Thymus (tissue), 11 donors: Measurements from ENCODE around the gene TNNT1. TPM values are rescaled to one million over a fixed set of nuclear protein-coding genes. Genes with fewer than 3 reads are reported as not detected.
"Not testable (repeated sequence)": the region's sequence is repeated elsewhere in the genome, so short reads cannot be mapped to it uniquely, and the experiment has no call there.

Source experiments
- DNase-seq, 9 donors: peaks; one replicate each; pipeline ENCODE4 v3.0.0-alpha.2; 2013; ENCODE audit warnings: low spot score in 9 of 9, low read depth in 6 of 9, missing footprints in 1 of 9
- H3K27ac ChIP-seq, 2 donors: one replicate each; pipeline ENCODE4 v1.5.1; 2013; ENCODE audit warnings: control low read depth in 1 of 2, low read depth in 1 of 2, low read length in 1 of 2, mild to moderate bottlenecking in 1 of 2, moderate library complexity in 1 of 2
- H3K27me3 ChIP-seq, 2 donors: one replicate each; pipeline ENCODE4 v1.5.1; 2013; ENCODE audit warnings: low read length in 1 of 2; ENCODE audit not compliant: control insufficient read depth in 2 of 2, insufficient read depth in 1 of 2
- H3K36me3 ChIP-seq, 2 donors: one replicate each; pipeline ENCODE4 v1.5.1; 2013; ENCODE audit warnings: low read length in 1 of 2, mild to moderate bottlenecking in 1 of 2, moderate library complexity in 1 of 2; ENCODE audit not compliant: control insufficient read depth in 2 of 2, insufficient read depth in 2 of 2
- H3K4me1 ChIP-seq, 2 donors: one replicate each; pipeline ENCODE4 v1.5.1; 2013; ENCODE audit warnings: low read length in 2 of 2; ENCODE audit not compliant: control insufficient read depth in 2 of 2, insufficient read depth in 2 of 2
- H3K4me3 ChIP-seq, 2 donors: one replicate each; pipeline ENCODE4 v1.5.1; 2013; ENCODE audit warnings: low read length in 2 of 2, control low read depth in 1 of 2, mild to moderate bottlenecking in 1 of 2
- H3K9me3 ChIP-seq, 2 donors: one replicate each; pipeline ENCODE4 v1.5.1; 2013; ENCODE audit warnings: low read length in 1 of 2, mild to moderate bottlenecking in 1 of 2; ENCODE audit not compliant: control insufficient read depth in 2 of 2, insufficient read depth in 1 of 2
- WGBS: extraction: QIAGEN DNeasy Blood & Tissue Kit; methylation state at CpG from one replicate; pipeline ENCODE4 v1.1.7; 2013; 5-methylcytosine and 5-hydroxymethylcytosine counted together
- polyA plus RNA-seq: library from polyadenylated mRNA; stranded (reverse); fragments of 200-250 nt; gene quantifications from one replicate; pipeline ENCODE4 v1.2.3, GENCODE V29; 2013
- total RNA-seq: library from RNA; stranded (reverse); fragments of 120-200 nt; gene quantifications from one replicate; pipeline ENCODE4 v1.2.4, GENCODE V29; 2013
- donor health status: healthy.

The TNNT1 gene
- total and polyA plus RNA-seq, 2 donors, result 4.3 to 11.9 TPM

DNA sequence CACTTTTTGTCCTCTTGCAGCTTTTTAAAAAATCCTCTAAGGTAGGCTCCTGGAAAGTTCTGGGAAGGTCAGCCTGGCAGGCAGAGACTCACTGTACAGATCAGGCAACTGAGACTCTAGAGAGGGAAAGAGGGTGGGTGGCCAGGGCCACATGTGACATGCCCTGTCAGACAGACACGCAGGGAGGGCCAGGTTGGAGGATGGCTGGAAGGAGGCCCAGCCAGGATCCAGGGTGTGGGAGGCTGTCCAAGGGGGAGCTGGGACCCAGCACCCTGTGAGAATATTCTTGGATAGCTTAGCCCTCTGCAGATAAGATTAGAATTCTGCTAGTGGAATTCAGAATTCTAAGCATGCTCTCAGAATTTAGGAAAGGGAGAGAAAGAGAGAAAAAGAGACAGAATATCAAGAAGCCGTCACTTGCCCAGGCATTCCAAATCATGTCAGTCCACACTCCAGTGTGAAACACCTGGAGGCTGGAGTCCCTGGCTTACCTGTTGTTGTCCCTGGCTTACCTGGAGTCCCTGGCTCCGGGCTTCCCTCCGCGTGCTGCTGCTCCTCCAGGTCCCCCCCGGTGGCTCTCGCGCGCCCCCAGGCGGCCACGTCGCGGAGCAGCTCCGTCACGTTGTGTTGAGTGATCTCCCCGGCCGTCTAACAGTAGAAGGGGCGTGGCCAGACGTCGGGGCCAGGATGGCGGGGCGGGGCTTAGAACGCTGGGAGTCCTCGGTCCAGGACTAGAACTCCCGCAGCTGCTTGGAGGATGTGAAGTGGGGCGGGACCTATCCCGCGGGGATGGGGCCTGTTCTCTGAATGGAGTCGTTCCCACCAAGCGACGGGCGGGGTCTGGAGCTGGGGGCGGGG is 11.4 kb upstream of the TNNT1 start:
- DNase-seq, result peak in 7 of 9 donors; percentile 56 to 86 (median 80)
- Histone ChIP-seq H3K27ac (no peak overlapping the region), H3K36me3 (no peaks in the 10 kb centered on the region), H3K4me1 (peaks cover 0 to 8% of the 10 kb centered on the region in 2 donors), H3K4me3 (no peak overlapping the region), H3K27me3 (peaks cover 36 to 72% of the 10 kb centered on the region in 2 donors), H3K9me3 (peaks cover 3 to 5% of the 10 kb centered on the region in 2 donors)
- 5% methylated on average over 33 of the region's 33 CpGs for WGBS

DNA sequence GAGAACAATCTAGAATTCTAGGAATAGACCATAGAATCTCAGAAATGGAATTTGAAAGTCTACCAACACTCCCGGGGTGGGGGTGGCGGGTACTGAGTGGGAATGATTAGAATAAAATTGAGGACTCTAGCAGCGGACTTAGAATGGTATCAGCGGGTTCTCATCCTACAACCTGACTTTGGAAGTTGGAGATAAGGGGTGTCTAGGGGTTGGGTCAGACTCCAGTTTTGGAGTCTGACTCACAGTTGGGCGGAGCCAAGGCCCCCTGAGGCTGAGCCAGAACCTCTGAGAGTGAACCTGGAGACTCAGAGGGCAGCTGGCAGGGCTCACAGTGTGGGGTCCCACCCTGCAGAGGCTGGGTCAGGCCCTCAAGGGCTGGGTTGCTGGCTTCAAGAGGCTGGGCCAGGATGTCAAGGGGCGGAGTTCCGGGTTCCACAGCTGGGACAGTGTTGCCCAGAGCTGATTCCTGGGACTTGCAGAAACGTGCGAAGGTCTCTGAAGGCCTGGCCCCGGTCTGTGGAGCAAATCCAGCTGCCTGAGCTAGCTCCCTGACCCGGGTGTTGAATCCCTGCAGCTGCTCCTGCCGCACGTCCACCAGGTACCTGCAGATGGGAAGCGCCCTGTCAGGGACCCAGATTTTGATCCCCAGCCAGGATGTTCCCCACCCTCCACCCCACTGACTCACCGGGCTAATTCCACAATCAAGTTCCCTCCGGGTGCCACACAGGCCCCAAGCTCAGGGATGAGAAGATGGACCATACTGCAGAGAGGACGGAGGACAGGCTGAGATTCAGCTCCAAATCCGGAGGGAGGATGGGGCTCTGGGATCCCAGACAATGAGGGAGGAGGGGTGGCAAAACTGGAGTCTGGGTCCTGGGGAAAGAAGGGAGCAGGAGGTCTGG is 10.1 kb upstream of the TNNT1 start:
- H3K36me3 ChIP-seq, result no peaks in the 10 kb centered on the region
- H3K4me1 ChIP-seq, result peaks cover 0 to 8% of the 10 kb centered on the region in 2 donors
- no peak overlapping the region for H3K27ac ChIP-seq
- DNase-seq, result no peak
- H3K27me3 ChIP-seq, result peaks cover 36 to 69% of the 10 kb centered on the region in 2 donors
- 90% methylated on average over 18 of the region's 18 CpGs for WGBS
- H3K4me3 ChIP-seq, result no peak overlapping the region
- peaks cover 3 to 5% of the 10 kb centered on the region in 2 donors for H3K9me3 ChIP-seq

DNA sequence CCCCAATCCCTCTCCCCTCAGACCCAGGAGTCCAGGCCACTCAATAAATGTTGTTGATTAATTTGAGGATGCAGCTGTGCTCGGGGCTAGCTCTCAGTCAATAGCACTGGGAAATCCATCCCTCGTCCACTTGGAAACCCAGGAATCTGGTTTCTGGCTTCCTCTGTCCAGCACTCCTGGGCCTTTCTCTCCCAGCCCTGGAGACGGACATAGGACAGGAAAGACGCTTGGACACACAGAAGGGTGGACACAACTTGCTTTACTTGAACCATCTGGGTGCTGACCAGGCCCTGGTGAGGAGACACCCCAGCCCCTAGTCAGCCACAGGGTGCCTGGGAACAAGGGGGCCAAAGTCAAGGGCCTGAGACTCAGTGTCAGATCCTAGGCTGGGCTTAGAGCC is 9.4 kb upstream of the TNNT1 start:
- no peaks in the 10 kb centered on the region for H3K36me3 ChIP-seq
- peaks cover 3 to 8% of the 10 kb centered on the region in 2 donors for H3K4me1 ChIP-seq
- H3K27ac ChIP-seq, result no peak overlapping the region
- H3K27me3 ChIP-seq, result peaks cover 36 to 64% of the 10 kb centered on the region in 2 donors
- 81% methylated on average over 4 of the region's 4 CpGs for WGBS
- peaks cover 3 to 5% of the 10 kb centered on the region in 2 donors for H3K9me3 ChIP-seq
- DNase-seq, result no peak
- no peak overlapping the region for H3K4me3 ChIP-seq

DNA sequence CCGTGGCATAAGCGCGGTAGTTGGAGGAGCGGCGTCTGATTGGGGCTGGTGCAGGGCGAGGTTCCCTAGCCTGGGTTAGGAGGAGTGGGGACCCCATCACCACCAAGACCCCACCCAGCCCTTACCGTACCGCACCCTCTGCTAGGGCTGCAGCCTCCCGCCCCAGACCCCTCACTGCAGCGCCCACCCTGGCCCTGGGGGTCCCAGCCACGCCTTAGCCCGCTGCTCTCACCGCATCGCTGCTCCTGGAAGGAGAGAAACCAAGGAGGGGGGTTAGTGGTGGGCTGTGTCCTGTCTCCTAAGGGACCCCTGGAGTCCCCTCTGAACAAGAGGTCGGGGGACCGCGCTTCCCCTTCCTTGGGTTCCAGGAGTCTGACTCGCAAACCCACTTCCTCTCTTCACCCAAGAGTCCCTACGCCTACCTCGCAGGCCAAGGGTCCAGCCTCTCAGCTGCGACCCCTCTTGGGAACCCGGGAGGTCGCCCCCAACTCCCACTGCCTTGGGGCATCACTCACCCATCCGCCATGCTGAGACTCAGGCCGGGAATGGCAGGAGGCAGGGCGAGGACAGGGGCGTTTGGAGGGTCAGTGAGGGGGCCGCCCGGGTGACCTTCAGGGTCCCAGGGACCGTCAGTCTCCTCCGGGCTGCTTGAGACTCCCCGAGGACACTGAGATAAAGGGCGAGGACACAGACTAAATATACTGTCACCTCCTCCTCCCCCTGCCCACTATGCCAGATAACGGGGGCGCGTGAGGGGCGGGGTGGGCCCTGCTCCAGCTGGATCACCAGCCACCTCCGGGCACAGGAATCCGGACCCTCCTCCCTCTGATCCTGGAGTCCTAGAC is 8.3 kb upstream of the TNNT1 start, which contains the start of gene TNNI3:
TNNI3 (minus strand) TSS at position 669 of the 845 bp plus-strand sequence; CDS start at position 526, 143 bp downstream.
- peaks cover 3 to 5% of the 10 kb centered on the region in 2 donors for H3K9me3 ChIP-seq
- DNase-seq, result no peak
- H3K4me3 ChIP-seq, result no peak within 1 kb of the TSS
- no peak within 1 kb of the TSS for H3K27ac ChIP-seq
- no peaks in the 10 kb centered on the region for H3K36me3 ChIP-seq
- peaks cover 34 to 56% of the 10 kb centered on the region in 2 donors for H3K27me3 ChIP-seq
- 61% methylated on average over 39 of the region's 39 CpGs for WGBS
- H3K4me1 ChIP-seq, result peaks cover 3 to 8% of the 10 kb centered on the region in 2 donors

DNA sequence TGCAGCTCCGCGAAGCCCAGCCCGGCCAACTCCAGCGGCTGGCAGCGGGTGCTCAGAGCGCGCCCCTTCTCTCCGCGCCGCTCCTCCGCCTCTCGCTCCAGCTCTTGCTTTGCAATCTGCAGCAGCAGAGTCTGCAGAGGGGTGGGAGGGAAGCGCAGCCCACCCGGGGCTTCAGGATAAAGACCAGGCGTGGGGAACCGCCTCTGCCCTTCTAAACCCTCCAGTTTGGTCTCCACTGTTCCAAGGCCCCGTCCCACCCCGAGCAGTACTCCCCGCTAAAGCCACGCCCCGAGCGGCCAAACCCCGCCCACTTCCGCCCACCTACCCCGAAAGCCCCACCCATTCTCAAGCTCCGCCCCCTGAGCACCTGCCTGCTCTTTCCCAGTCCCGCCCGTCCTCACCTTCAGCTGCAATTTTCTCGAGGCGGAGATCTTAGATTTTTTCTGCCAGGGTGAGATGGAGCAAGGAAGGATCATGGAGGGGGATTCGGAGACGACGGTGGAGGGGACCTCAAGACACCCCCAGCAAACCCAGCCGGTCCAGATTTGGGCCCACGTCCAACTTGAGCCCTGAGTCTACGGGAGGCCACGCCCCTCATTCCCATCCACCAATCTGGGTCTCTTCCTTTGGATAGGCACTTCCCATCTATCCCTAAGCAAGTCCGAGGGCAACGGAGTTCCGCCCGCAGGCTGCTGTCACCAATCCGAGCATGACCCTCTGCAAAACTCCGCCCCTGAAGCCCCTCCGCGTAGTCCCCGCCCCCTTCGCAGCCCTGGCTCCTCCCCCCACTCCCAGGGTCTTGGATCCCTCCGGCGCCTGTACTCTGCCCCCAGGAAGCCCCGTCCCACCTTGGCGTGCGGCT is 7.4 kb upstream of the TNNT1 start:
- no peak overlapping the region for H3K27ac ChIP-seq
- peaks cover 26 to 48% of the 10 kb centered on the region in 2 donors for H3K27me3 ChIP-seq
- no peak overlapping the region for H3K4me3 ChIP-seq
- WGBS, result 18% methylated on average over 52 of the region's 52 CpGs
- no peak for DNase-seq
- H3K9me3 ChIP-seq, result peaks cover 6 to 12% of the 10 kb centered on the region in 2 donors
- peaks cover 3 to 8% of the 10 kb centered on the region in 2 donors for H3K4me1 ChIP-seq
- no peaks in the 10 kb centered on the region for H3K36me3 ChIP-seq

DNA sequence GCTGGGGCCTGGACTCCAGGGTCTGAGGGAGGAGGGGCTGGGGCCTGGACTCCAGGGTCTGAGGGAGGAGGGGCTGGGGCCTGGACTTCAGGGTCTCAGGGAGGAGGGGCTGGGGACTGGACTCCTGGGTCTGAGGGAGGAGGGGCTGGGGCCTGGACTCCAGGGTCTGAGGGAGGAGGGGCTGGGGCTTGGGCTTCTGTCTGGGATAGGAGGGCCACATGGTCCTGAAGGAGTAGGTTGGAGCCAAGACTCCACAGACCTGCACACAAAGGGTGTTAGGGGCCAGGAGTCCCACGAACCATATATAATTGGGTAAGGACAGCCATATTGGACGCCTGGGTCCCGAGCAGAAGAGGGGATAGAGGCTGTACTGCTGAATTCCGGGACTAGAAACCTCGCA is 6.8 kb upstream of the TNNT1 start:
- H3K36me3 ChIP-seq, H3K4me1 ChIP-seq, H3K4me3 ChIP-seq, H3K9me3 ChIP-seq, H3K27ac ChIP-seq, DNase-seq: not testable (repeated sequence)
- H3K27me3 ChIP-seq, result peaks cover 20 to 41% of the 10 kb centered on the region in 2 donors
- WGBS, result 17% methylated on average over 5 of the region's 5 CpGs

DNA sequence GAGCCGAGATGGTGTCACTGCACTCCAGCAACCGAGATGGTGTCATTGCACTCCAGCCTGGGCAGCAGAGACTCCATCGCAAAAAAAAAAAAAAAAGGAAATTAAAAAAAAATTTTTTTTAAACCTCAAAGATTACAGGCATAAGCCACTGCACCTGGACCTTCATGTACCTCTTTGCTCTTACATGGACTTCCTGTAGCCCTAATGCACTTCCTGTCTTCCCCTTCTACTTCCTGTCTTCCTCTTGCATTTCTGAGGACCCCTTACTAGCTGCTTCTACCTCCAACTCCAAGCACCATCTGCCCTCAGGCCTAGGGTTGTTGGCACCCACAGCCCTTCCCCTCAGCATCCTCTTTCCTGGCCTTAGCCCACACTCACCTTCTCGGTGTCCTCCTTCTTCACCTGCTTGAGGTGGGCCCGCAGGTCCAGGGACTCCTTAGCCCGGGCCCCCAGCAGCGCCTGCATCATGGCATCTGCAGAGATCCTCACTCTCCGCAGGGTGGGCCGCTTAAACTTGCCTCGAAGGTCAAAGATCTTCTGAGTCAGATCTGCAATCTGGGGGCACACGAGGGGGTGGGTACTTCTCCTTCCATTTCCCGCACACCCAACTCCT is 4.8 kb upstream of the TNNT1 start:
- WGBS, result 86% methylated on average over 12 of the region's 12 CpGs
- no peak for DNase-seq
- Histone ChIP-seq H3K27ac (no peak overlapping the region), H3K4me3 (no peak overlapping the region), H3K4me1 (peaks cover 3 to 4% of the 10 kb centered on the region in 2 donors), H3K36me3 (no peaks in the 10 kb centered on the region), H3K9me3 (peaks cover 3 to 7% of the 10 kb centered on the region in 2 donors), H3K27me3 (peaks cover 22 to 39% of the 10 kb centered on the region in 2 donors)
